Kidney glomerular epithelial cell (primary cell): ENCODE results near the gene QRICH1.
A peak's percentile ranks its signal among the peaks of the same experiment; 100 is the strongest.

Experiments used
- DNase-seq: peaks from one replicate; lab custom pipeline; 2025; lab: John Stamatoyannopoulos, UW

Gene QRICH1

DNA sequence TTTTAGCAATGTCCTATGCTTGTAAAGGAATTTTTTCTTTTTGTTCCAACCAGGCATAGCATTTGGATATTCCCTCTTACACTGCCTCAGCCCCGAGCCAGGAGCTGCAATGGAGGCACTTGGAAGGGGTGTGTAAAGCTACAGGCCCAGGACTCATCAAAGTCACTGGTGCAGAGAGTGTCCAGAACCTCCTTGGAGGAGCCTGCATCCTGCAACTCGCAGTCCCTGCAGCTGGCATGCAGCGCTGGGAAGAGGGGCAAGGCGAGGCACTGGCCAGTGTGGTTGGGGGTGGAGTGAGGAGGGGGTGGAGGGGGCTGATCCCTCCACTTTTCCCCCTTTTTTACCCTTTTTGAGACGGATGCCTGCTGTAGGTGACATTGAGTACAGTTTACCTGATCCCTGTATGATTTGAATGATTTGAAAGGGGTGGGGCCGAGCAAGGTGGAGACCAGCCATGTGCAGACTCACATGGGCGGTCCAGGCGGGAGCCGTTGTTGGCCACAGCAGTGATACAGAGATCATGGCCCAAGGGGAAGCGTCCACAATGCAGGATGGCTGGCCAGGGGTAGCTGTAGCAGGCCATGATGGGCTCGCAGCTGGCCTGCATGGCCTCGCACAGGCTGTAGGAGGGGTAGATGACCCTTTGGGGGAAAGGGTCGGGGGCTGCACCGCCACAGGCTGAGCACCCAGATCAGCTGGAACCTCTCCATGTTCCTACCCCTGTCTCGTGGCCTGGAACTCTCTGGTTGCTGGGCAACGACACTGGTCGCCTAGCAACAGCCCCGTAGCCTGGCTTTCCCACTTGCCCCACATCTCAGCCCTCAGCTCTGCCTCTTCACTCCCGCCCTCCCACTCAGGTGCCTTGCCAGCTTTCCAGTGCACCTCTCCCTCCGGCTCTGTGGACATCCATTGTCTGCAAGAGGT, 95.9 kb downstream of the QRICH1 start:
- no peak for DNase-seq

DNA sequence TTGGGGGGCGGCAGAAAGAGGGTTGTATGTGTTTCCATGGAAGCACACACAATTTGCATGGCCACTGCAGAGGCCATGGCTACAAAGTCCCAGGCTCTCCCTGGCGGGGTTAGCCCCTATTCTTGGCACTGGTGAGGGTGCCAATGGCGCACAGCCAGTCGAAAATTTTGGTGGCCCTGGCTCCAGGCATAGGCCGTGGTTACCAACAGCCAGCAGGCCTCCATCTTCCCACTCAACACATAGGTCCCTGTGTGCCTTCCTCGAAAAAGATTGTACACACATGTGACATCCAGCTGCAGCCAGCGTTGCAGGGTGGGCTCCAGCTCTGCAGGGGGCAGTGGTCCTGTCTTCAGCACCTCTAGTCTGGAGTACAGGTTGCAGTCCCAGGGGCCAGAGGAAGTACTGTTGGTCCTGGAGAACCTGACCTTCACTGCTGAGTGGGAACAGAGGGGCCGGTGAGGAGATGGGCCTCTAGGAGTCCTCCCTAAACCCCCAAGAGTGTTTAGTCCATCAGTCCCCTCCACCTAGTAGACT, 96.7 kb downstream of the QRICH1 start:
- DNase-seq = no peak

DNA sequence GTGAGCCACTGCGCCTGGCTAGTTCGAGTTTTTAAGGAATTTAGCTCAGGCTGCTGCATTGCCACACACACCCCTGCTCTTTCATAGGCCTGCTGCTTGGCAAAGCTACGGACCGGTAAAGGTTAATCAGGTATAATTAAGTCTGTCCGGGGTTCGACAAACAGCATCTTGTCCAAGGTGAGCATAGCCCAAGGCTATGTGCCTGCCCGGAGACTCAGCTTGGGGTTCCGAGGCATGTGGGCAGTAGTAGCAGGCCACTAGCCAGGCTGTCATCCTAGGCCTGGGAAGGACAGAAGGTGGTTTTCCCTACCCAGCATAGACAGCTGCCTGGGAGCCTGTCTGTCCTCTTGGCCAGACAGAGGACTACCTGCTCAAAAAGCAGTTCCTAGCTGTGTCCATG, 97.2 kb downstream of the QRICH1 start:
- no peak for DNase-seq

DNA sequence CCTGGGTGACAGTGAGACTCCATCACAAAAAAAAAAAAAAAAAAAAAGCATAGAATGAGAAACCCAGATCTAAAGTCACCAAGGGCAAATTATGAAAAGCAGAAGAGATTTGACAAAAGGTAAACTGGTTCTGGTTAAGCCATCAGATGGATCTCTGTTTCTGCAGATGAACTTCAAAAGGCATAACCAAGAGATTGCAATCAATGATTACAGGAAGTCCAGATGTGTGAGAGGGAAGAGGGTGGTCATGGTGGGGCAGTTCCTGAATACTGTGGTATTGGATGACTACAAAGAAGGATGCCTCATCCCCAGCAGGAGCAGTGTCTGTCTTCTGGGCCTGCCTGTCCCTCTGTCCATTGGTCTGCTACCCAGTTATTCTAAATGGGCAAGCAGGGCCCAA, 100.0 kb downstream of the QRICH1 start:
- no peak for DNase-seq

DNA sequence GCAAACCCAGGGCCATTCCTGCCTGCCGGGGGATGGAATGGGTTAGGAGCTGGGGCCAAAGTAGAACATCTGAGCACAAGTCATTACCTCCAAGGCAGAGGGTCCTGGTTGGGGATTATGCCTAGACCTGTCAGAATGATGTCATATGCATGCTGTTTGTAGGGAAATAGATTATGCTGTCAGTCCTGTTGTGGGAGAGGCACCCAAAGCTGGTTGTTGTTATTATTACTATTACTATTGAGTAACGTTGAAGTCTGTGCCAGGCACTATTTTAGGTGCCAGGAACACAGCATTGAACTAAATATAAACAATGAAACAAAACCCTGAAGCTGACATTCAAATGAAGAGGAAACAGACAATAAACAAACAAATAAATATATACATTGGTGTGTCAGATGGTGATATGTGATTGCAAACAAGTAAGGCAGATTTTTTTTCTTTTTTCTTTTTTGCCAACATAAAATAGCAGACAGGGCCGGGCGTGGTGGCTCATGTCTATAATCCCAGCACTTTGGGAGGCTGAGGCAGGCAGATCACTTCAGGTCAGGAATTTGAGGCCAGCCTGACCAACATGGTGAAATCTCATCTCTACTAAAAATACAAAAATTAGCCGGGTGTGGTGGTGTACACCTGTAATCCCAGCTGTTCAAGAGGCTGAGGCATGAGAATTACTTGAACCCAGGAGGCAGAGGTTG, 101.9 kb downstream of the QRICH1 start:
- no peak for DNase-seq

DNA sequence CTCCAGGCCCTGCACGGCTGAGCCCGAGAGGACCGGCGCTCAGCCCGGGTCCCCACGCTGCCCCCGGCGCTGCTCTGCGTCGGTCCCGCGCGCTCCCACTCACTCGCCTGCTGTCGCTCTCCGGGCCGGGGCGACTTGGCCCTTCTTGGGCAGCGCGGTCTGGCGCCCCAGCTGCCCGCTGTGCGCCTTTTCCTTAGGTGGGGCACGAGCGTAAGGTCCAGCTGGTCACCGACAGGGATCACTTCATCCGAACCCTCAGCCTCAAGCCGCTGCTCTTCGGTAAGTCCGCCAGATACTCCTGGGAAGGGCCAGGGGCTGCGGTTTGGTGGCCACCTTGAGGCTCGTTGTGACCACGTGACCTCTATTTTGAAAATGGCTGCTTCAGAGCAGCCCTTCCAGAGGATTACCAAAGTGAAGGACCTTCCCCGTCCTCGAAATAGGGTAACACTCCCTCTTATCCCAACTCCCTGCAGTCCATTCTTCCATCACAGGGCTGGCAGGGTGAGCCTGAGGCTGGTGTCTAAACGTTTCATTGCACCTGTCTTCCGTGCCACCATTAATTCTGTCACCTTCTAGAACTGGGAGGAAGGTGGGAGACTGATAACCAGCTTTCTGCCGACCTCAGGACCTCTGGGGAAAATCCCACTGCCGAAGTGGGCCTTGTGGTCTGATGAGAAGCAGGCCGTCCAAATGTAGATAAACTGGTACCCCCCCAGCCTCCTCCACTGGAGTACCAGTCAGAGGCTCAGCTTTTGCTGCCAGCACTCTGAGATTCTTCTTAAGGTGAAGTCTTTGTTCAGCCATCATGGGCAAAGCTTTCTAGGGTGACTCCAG, 103.0 kb downstream of the QRICH1 start:
- no peak for DNase-seq

DNA sequence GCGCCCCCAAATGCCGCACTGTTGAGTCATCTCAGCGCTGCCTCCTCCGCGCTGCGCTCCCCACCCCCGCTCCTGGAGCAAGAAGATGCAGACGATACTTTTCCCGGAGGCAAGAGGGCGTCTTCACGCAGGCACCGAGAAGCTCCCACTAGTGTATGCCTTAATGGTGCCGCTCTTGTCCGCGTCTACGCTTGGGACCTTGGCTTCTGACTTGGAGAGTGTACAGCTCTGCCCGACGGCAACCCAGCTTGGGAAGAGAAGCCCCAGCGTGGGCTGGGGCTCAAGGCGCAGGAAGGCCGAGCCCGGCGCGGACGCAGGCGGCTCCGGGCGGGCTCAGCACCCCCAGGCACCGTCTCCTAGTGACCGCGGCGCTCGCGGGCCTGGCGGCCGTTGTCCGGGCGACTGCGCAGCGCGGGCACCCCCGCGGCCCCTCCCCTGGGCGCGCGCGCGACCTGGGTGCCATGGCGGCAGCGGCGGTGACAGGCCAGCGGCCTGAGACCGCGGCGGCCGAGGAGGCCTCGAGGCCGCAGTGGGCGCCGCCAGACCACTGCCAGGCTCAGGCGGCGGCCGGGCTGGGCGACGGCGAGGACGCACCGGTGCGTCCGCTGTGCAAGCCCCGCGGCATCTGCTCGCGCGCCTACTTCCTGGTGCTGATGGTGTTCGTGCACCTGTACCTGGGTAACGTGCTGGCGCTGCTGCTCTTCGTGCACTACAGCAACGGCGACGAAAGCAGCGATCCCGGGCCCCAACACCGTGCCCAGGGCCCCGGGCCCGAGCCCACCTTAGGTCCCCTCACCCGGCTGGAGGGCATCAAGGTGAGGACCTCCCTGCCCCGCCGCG, 103.9 kb downstream of the QRICH1 start, which contains the start of gene P4HTM:
P4HTM (plus strand) TSS at position 446 of the 840 bp plus-strand sequence; CDS start at position 462, 16 bp downstream.
- peak; percentile 88 for DNase-seq

DNA sequence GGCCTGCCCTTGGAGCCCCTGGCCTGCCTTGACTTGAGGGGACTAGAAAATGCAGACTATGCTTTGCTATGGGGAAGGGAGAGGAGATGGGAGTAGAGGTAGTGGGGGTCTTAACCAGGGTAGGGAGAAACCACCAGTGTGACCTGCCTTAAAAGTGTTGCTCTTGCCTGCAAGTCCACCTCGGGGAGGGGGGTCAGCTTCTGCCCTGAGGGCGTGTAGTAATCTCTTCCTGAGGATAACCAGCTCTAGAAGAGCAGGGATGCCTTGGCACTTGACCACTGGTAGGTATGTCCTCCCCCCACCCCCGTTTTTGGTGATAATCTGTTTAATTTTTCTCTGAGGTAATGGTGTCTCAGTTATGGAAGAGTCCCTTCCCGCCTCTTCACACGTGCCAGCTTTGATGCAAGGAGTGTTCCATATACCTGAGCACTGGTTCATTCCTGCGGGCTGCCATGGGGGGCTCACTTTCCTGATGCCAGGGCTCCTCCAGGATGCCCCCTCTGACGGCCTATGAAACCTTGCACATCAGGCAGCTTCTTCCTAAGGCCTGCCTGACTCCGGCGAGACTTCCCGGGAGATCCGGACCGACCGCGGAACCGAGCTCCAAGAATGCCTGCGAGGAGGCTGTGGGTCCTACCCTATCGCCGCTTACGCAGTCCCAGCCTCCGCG, 104.6 kb downstream of the QRICH1 start:
- DNase-seq = no peak

DNA sequence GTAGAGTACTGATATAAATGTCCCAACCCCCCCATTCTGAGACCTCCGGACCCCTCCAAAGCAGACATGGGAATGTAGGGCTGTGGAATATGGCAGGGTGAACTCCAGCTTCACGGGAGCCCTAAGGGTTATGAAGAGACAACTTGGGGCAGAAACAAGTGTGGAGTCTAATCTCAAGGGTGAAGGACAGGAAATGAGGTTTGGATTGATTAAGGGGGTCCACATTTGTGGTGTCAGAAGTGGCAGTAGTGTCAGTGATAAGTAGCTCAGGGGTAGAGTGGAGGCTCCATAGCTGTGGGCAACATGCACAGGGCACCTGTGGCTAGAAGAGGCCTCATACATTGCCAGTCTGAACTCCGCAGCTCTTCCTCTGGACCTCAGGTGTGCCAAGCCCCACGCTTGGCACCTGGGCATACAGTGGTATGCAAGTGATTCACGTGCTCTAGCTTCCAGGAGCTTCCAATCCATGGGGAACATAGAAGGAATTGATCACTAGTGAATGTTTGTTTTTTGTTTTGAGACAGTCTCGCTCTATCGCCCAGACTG, 108.0 kb downstream of the QRICH1 start:
- DNase-seq = no peak

DNA sequence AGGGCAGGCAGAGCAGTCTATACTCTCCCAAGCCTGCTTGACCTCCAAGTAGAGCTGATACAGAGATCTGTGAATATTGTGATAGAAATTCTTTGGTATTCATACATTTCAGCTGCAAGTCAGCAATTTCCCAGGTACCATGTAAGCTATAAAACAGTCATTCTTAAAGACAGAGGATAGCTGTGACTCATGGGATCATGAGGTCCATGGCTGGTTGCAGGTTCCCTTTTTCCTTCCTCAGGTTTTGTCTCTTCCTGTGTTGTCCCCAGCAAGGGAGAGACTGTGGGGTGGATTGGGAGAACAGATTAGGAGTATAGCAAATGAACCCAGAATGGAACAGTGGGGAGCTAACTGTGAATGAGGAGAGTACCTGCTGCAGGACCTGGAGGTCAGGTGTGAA, 109.2 kb downstream of the QRICH1 start:
- peak; percentile 10 for DNase-seq

DNA sequence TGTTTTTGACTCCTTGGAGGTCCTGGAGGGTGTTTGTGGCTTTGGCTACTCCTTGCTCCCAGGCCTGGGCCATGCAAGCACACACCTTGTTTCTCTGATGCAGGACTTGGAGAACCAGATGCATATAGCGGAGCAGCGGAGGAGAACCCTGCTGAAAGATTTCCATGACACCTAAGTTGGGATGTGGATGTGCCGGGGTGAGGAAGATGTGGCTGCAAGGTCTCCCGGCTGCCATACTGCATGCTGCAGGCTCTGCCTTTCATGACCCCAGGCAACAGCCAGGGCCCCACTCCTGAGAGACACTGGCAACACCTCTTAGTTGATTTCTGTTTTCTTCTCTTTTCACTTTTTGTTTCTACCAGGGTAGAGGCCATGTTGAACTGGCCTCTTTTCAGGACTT, 110.8 kb downstream of the QRICH1 start:
- no peak for DNase-seq

DNA sequence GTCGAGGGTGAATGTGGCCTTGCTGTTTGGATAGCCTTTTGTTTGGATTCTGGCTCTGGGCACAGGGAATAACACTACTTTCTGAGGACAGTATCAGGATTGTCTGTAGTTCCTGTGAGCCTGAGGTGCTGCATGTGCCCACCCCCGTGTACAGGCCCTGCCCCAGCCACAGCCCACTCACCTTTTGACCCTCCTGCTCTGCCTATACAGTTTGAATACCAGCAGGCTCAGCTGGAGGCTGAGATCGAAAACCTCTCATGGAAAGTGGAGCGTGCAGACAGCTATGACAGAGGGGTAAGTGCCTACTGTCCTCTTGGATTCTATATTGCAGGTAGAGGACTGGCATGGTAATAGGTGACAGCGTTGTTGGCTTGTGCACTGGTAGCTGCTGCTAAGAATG, 111.2 kb downstream of the QRICH1 start:
- DNase-seq = no peak

DNA sequence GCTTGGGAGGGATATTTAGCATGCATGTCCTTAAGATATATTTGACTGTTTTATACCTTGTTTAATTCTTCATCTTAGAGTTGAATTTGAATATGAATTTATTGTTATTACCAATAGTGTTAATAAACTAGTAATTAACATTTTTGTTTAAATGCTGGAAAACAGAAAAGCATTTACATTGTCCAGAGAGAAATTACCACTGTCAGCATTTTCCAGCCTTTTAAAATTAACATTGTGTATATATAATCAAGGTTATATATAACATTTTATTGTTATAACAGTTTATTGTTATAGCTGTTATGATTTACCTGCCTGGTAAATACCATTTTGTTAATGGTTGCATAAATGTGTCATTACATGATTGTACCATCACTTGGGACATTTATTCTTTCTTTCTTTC, 111.9 kb downstream of the QRICH1 start:
- no peak for DNase-seq

DNA sequence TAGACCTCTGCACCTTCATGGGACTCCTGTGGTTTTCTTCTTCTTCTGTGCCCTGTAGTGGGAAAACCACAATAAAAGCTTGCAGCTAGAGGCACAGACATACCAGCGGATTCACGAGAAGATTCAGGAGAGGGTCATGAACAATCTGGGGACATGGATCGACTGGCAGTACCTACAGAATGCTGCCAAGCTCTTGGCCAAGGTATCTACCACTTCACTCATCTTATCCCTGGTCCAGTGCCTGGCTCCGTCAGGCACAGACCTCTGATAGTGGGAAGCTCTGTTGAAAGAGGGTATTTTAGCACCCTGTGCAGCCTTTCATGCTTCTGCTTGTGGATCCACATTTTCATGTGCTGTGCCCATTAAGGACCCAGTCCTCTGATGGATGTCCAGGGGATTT, 113.6 kb downstream of the QRICH1 start:
- DNase-seq = no peak
